Thyroid gland (tissue), 4 donors: ENCODE measurements around the gene SCML1.

Experiments used
- CTCF ChIP-seq, 6 experiments: fragments of 200-600 bp in 3 of 6; fragments of 450-650 bp in 3 of 6; sonication (generic) in 3 of 6; IDR thresholded peaks; one replicate each; pipeline ENCODE4 v1.5.1; 2016 to 2019; ENCODE audit warnings: antibody characterized with exemption in 6 of 6, mild to moderate bottlenecking in 2 of 6, inconsistent platforms in 1 of 6, moderate library complexity in 1 of 6
- POLR2A ChIP-seq, 2 donors: fragments of 450-650 bp; IDR thresholded peaks; one replicate each; pipeline ENCODE4 v1.6.1; 2017; ENCODE audit warnings: antibody characterized with exemption in 2 of 2, mild to moderate bottlenecking in 2 of 2, moderate library complexity in 1 of 2

GRCh38 chrX:17707731-17708130, 29.6 kb upstream of the SCML1 start:
- TF ChIP-seq CTCF (IDR thresholded peaks at IDR 0.05) (no peak), POLR2A (IDR thresholded peaks at IDR 0.05) (no peak)
